HepG2 (cell line): ENCODE data around the gene GDF15. TPM values are rescaled to one million over a fixed set of nuclear protein-coding genes. Genes with fewer than 3 reads are reported as not detected.

ENCODE experiments used
- CCDC6 ChIP-seq: sonication (generic); formaldehyde crosslinking; IDR thresholded peaks from 2 replicates; pipeline ENCODE4 v1.8.1; 2022; ENCODE audit warnings: mild to moderate bottlenecking, missing genetic modification reagents, moderate library complexity
- DRAP1 ChIP-seq: IDR thresholded peaks from 2 replicates; pipeline ENCODE4 v1.6.1; 2016; ENCODE audit warnings: missing genetic modification reagents, missing compliant biosample characterization
- ELF1 ChIP-seq: sonication (generic); formaldehyde crosslinking; IDR thresholded peaks from 2 replicates; pipeline ENCODE4 v1.4.0; 2020; ENCODE audit warnings: missing genetic modification reagents
- ETV5 ChIP-seq: IDR thresholded peaks from 2 replicates; pipeline ENCODE4 v1.6.1; 2018; ENCODE audit warnings: missing biosample characterization, missing genetic modification reagents, inconsistent platforms, borderline replicate concordance
- RAD21 ChIP-seq: fragments of 450-650 bp; formaldehyde crosslinking; IDR thresholded peaks from 2 replicates; pipeline ENCODE4 v1.5.0; 2020; ENCODE audit warnings: mild to moderate bottlenecking
- SMC3 ChIP-seq: IDR thresholded peaks from 2 replicates; pipeline ENCODE4 v1.6.1; 2011; ENCODE audit warnings: low read length, improper control_type of control experiment
- STAG1 ChIP-seq: sonication (generic); formaldehyde crosslinking; IDR thresholded peaks from 2 replicates; pipeline ENCODE4 v1.4.0; 2020; ENCODE audit warnings: missing genetic modification reagents
- TAF15 ChIP-seq: fragments of 200-400 bp; formaldehyde crosslinking; IDR thresholded peaks from one replicate; pipeline ENCODE4 v1.6.1; 2018; ENCODE audit warnings: mild to moderate bottlenecking, low read depth, low read length; ENCODE audit not compliant: poor library complexity, severe bottlenecking
- TEF ChIP-seq: sonication (generic); formaldehyde crosslinking; IDR thresholded peaks from 2 replicates; pipeline ENCODE4 v1.5.0; 2020; ENCODE audit warnings: missing genetic modification reagents
- ZIK1 ChIP-seq: sonication (generic); formaldehyde crosslinking; IDR thresholded peaks from 2 replicates; pipeline ENCODE4 v1.5.0; 2020; ENCODE audit warnings: mild to moderate bottlenecking, low read depth, missing genetic modification reagents, borderline replicate concordance
- ZMYM3 ChIP-seq: sonication (generic); formaldehyde crosslinking; IDR thresholded peaks from 2 replicates; pipeline ENCODE4 v1.5.1; 2020; ENCODE audit warnings: mild to moderate bottlenecking, missing genetic modification reagents
- ZNF12 ChIP-seq: sonication (generic); formaldehyde crosslinking; IDR thresholded peaks from 2 replicates; pipeline ENCODE4 v1.5.0; 2020; ENCODE audit warnings: missing genetic modification reagents
- ZNF280D ChIP-seq: sonication (generic); formaldehyde crosslinking; IDR thresholded peaks from 2 replicates; pipeline ENCODE4 v1.5.1; 2020; ENCODE audit warnings: mild to moderate bottlenecking, missing genetic modification reagents
- ZNF281 ChIP-seq: sonication (generic); formaldehyde crosslinking; IDR thresholded peaks from 2 replicates; pipeline ENCODE4 v1.4.0; 2020; ENCODE audit warnings: missing genetic modification reagents, borderline replicate concordance
- ZNF562 ChIP-seq: sonication (generic); formaldehyde crosslinking; IDR thresholded peaks from 2 replicates; pipeline ENCODE4 v1.8.0; 2022; ENCODE audit warnings: missing genetic modification reagents, borderline replicate concordance
- ZNF747 ChIP-seq: sonication (generic); formaldehyde crosslinking; IDR thresholded peaks from 2 replicates; pipeline ENCODE4 v1.8.1; 2023; ENCODE audit warnings: missing genetic modification reagents, mild to moderate bottlenecking, borderline replicate concordance
- ZNF749 ChIP-seq: sonication (generic); formaldehyde crosslinking; IDR thresholded peaks from 2 replicates; pipeline ENCODE4 v1.8.0; 2022; ENCODE audit warnings: mild to moderate bottlenecking, missing genetic modification reagents, moderate library complexity, borderline replicate concordance
- ZSCAN30 ChIP-seq: sonication (generic); formaldehyde crosslinking; IDR thresholded peaks from 2 replicates; pipeline ENCODE4 v1.5.0; 2020; ENCODE audit warnings: mild to moderate bottlenecking, missing genetic modification reagents
- polyA plus RNA-seq, 8 experiments: library from polyadenylated mRNA; depleted of rRNA in 3 of 8; stranded (reverse) in 7 of 8; unstranded in 1 of 8; fragments of >200 nt; fragmentation: Illumina TruSeq in 4 of 8; extraction: Trizol in 4 of 8; gene quantifications; 2 replicates each; pipeline versions ENCODE4 v1.2.1 to v1.2.3, GENCODE V29; 2011 to 2016; ENCODE audit warnings: low read depth in 4 of 8, missing spikeins in 1 of 8, mixed read lengths in 1 of 8; ENCODE audit not compliant: insufficient read depth in 1 of 8
- total RNA-seq, 5 experiments: library from RNA; depleted of rRNA; stranded (reverse); fragments of >200 nt; fragmentation: Illumina TruSeq; extraction: Trizol; gene quantifications; 2 replicates each; pipeline ENCODE4 v1.2.3, GENCODE V29; 2016; ENCODE audit warnings: low read depth in 1 of 5
- TF ChIP-seq, protein P1 (sequence below): fragments of 450-650 bp; IDR thresholded peaks from 2 replicates; pipeline ENCODE4 v1.6.1; 2016
- TF ChIP-seq, protein P2 (sequence below): IDR thresholded peaks from 2 replicates; pipeline ENCODE4 v1.6.1; 2016; ENCODE audit warnings: low read depth, borderline replicate concordance

GDF15 gene
- total and polyA plus RNA-seq, 2 of the 13 experiments (the other 11 are each of a cell fraction or from before 2014, with no cell fraction given) = 146 to 422 TPM

- TF ChIP-seq ZNF281 (no peak), STAG1 (CRISPR knock-in tag) (peak; percentile 34), ZNF12 (CRISPR knock-in tag) (peak; percentile 99), ZNF747 (CRISPR knock-in tag) (no peak), ZNF749 (CRISPR knock-in tag) (no peak), SMC3 (peak; percentile 49; the same call in 1 of the 2 replicates), RAD21 (CRISPR knock-in tag) (0 out of 2 replicates have a peak, but pooled peaks have one; percentile 28), TAF15 (no peak), ZIK1 (CRISPR knock-in tag) (no peak), ETV5 (CRISPR knock-in tag) (peak; percentile 52; the same call in 1 of the 2 replicates), ZMYM3 (CRISPR knock-in tag) (peak; percentile 99), ZNF280D (CRISPR knock-in tag) (0 out of 2 replicates have a peak, but pooled peaks have one; percentile 55), CCDC6 (CRISPR knock-in tag) (no peak), TEF (CRISPR knock-in tag) (no peak), ELF1 (CRISPR knock-in tag) (peak; percentile 68; the same call in 1 of the 2 replicates), ZNF562 (CRISPR knock-in tag) (no peak), ZSCAN30 (no peak), DRAP1 (CRISPR knock-in tag) (peak; percentile 80)
- TF ChIP-seq, protein P1, sequence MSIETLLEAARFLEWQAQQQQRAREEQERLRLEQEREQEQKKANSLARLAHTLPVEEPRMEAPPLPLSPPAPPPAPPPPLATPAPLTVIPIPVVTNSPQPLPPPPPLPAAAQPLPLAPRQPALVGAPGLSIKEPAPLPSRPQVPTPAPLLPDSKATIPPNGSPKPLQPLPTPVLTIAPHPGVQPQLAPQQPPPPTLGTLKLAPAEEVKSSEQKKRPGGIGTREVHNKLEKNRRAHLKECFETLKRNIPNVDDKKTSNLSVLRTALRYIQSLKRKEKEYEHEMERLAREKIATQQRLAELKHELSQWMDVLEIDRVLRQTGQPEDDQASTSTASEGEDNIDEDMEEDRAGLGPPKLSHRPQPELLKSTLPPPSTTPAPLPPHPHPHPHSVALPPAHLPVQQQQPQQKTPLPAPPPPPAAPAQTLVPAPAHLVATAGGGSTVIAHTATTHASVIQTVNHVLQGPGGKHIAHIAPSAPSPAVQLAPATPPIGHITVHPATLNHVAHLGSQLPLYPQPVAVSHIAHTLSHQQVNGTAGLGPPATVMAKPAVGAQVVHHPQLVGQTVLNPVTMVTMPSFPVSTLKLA = no peak
- TF ChIP-seq, protein P2, sequence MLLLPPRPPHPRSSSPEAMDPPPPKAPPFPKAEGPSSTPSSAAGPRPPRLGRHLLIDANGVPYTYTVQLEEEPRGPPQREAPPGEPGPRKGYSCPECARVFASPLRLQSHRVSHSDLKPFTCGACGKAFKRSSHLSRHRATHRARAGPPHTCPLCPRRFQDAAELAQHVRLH (CRISPR knock-in tag) = peak; percentile 52; the same call in 1 of the 2 replicates
Measured at GRCh38 chr19:18401580-18402112, 15.7 kb downstream of the GDF15 start (continued).
